GM12875 (cell line): ENCODE results near the gene SMIM1.

Experiments used
- H3K4me3 ChIP-seq: one replicate; pipeline ENCODE4 v1.5.1; 2011; ENCODE audit warnings: low read depth, low read length, control low read depth
- TF ChIP-seq, protein P1 (sequence below): IDR thresholded peaks from 2 replicates; pipeline ENCODE4 v1.5.1; 2011; ENCODE audit warnings: low read depth, mild to moderate bottlenecking, control low read depth, inconsistent platforms, low read length, moderate library complexity, borderline replicate concordance; ENCODE audit not compliant: insufficient read depth

SMIM1 gene

DNA sequence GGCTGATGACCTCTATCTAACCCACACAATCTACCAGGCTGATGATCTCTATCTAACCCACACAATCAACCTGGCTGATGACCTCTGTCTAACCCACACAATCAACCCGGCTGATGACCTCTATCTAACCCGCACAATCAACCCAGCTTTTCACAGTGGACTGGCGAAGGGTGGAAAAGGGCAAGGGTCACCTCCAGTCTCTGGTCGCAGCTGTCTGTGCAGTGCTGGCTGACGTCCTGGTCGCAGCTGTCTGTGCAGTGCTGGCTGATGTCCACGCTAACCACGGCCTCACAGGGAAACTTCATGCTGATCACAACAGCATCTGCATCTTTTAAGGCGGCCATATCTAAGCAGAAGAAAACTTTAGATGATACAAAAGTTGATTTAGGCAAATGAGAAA, 32.5 kb upstream of the SMIM1 start:
- TF ChIP-seq, protein P1, sequence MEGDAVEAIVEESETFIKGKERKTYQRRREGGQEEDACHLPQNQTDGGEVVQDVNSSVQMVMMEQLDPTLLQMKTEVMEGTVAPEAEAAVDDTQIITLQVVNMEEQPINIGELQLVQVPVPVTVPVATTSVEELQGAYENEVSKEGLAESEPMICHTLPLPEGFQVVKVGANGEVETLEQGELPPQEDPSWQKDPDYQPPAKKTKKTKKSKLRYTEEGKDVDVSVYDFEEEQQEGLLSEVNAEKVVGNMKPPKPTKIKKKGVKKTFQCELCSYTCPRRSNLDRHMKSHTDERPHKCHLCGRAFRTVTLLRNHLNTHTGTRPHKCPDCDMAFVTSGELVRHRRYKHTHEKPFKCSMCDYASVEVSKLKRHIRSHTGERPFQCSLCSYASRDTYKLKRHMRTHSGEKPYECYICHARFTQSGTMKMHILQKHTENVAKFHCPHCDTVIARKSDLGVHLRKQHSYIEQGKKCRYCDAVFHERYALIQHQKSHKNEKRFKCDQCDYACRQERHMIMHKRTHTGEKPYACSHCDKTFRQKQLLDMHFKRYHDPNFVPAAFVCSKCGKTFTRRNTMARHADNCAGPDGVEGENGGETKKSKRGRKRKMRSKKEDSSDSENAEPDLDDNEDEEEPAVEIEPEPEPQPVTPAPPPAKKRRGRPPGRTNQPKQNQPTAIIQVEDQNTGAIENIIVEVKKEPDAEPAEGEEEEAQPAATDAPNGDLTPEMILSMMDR = no peak

DNA sequence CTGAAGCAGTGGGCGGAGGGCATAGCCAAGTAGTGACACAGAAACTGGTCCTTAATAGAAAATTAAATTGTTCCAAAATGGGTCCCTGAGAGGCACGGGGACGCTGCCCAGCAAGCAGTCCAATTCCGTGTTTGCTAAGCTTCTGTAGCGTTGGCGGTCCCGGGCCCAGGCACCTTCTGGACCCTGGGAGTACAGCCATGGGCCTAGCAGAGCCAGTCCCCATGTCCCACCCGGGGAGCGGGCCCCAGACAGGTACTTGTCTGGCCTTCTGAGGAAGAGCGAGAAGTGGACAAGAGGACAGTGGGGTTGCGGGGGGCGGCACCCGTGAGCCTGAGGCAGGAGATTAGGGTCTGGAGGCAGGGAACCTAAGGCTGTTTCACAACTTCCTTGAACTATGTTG, 31.8 kb upstream of the SMIM1 start:
- TF ChIP-seq, protein P1 = no peak
- H3K4me3 ChIP-seq = no peak overlapping the region

More for the DNA sequence above, 32.5 kb upstream of the SMIM1 start:
- H3K4me3 ChIP-seq = no peak overlapping the region

DNA sequence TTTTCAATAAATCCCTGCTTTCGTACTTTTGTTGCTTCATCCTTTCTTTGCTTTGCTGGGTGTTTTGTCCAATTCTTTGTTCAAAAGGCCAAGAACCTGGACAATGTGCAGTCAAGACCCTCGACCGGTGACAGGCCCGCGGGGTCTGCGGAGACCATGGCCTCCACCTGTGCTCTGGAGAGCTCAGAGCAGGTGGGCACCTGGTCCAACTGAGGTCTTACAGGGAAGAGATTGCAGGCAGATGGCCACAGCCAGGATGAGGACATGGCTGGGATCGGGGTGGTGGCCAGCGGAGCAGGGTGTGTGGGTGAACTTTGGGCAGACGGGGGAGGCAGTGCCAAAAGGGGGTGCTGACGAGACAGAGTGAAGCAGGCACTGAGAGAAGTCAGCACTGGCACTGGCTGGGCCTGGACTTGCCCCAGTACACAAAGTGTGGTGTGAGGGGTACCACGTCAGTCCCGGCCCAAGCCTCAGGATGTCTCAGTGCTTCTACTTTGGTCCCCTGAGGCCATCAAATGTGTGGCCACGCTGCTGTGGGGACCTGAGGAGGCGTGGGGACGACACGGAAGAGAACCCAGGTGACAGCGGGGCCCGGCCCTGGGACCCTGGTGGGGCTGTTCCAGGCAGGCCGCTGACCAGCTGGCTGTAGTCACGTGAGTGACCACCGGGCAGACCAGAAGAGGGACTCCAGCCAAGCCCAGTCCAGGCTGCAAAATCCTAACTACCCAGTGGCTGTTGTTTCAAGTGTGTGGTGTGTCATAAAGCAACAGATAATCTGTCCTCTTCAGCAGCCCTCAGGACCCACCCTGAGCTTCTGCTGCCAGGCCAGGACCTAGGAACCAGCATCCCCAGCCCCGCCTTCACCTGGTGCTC, 30.7 kb upstream of the SMIM1 start:
- TF ChIP-seq, protein P1 = no peak
- H3K4me3 ChIP-seq = no peak overlapping the region

DNA sequence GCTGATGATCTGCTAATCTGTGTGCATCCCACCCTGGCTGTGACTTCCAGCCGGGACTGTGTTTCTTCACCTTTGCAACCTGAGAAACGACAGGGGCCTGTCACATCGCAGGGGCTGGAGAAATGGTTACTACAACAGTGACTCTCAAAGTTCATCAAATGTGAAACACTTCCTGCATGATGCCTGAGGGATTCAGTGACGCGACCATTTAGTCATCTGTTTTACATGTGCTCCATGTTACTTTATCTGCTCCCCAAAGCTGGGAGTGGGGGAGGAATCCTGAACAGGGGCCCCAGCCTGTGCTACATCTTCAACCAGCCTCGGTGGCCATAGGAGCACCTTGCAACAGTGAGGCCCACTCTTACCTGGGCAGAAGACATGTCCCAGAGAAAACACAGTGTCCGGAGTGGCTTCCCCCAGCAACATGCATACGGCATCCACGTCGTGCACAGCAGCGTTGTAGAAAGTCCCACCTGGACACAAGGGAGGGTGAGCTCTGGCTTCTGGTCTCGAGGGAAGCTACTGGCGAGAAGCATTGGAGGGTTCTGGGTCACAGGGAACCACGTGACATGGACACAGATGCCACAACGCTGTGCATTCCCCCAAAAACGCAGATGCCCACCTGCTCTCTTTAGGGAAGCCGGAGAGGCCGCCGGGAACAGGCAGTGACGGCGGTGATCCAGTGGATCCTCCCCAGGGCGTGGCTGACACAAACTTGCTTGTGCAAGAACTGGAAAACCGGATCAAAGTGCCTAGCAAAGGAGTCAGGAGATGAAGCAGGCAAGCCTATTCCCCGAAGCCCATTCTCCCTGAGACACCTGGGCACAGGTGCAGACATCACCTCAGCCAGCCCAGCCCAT, 29.9 kb upstream of the SMIM1 start:
- TF ChIP-seq, protein P1 = no peak
- H3K4me3 ChIP-seq = no peak overlapping the region

- TF ChIP-seq, protein P1 = no peak
These were observed 29.1 kb upstream of the SMIM1 start for GRCh38 chr1:3743421-3743820.

DNA sequence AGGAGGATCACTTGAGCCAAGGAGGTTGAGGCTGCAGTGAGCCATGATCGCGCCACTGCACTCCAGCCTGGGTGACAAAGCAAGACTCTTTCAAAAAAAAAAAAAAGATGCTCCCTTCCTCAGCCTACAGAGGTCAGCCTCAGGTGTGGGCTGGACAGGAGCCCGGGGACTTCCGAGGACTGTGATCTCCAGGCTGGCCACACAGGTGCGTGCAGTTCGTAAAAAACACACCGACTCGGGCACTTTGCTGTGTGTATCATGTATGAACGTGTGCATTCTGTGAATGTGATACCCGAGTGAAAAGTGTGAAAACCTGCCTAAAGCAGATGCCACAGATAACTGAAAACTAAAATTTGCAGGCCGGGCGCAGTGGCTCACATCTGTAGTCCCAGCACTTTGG, 28.7 kb upstream of the SMIM1 start:
- no peak overlapping the region for H3K4me3 ChIP-seq
- TF ChIP-seq, protein P1 = no peak

More at GRCh38 chr1:3743421-3743820, 29.1 kb upstream of the SMIM1 start:
- no peak overlapping the region for H3K4me3 ChIP-seq
